ENCODE results near the gene IRGC. TPM values are rescaled to one million over a fixed set of nuclear protein-coding genes. Genes with fewer than 3 reads are reported as not detected.
A peak's percentile ranks its signal among the peaks of the same experiment; 100 is the strongest.

Gene IRGC
- total RNA-seq, 1 donor from 2014 or later: not detected

DNA sequence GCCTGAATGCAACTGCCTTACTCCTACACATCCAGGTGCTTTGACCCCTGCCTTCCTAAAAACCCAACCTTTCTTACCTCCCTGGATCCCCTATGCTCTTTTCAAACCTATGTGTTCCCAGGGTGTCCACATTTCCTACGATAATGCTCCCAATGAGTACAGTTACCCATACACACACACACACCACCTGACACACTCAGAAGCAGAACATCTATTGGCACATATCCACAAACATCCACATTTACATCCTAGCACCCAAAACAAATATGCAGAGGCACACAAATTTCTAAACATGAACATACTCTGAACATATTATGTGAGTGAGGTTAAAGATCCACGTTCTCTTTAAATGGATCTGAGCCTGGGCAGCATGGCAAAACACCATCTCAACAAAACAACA, 23.5 kb upstream of the IRGC start:
- DNase-seq: no peak

DNA sequence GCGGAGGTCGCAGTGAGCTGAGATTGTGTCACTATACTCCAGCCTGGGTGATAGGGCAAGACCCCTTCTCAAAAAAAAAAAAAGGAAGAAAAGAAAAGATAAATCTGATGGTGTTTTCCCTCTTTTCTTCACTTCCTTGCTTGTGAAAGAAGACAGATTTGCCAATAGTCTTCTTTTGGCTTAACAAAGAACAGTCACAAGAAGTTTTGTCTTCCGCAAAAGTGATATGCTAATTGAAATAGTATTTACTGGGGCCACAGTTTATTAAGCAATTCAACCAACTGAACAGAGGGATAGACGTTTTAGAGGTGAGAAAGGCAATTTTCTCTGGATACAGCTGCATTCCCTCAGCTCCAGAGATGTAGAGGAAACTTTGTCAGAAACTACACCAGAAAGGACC, 23.0 kb upstream of the IRGC start:
- no peak for DNase-seq

DNA sequence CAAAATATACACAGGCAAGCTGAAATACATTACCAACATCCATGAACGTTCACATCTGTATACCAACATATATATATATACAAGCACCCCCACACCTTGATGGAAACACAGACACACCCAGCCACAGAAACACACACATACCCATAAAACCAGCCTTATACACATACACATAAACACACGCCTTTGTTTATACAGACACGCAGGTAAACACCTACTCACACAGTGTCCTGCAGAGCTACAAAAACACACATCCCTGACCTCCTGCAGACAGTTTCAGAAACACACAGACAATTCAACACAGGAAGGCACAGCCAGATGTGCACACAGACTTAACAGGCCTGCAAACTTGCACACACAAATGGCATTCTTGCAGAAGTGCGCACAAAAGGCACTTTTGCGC, 21.3 kb upstream of the IRGC start:
- no peak for DNase-seq

DNA sequence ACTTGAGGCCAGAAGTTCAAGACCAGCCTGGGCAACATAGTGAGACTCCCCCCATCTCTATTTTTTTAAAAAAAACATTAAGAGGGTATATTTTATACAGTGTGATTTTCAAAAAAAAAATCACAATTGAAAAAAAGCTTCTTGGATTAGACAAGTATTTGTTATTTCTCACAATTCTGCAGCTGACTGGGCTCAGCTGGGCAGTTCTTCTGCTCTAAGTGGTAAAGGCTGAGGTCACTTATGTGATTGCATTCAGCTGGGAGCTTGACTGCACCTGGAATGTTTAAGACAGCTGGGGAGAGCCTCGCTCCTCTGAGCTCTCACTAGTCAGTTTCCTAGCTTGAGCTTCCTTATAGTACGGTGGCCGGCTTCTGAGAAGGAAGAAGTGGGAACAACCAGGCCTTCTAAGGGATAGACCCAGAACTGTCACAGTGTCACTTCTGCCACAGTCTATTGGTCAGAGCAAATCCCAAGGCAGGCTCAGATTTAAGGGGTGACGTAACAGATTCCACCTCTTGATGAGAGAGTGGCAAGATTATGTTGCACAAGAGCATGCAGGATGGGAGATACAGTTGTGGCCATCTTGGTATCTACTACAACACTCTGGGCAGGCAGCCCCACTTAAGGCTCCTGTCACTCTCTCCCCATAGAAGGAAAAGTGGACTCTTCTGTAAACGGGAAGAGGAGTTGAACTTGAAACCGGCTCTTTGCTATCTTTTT, 19.7 kb upstream of the IRGC start:
- DNase-seq: no peak

DNA sequence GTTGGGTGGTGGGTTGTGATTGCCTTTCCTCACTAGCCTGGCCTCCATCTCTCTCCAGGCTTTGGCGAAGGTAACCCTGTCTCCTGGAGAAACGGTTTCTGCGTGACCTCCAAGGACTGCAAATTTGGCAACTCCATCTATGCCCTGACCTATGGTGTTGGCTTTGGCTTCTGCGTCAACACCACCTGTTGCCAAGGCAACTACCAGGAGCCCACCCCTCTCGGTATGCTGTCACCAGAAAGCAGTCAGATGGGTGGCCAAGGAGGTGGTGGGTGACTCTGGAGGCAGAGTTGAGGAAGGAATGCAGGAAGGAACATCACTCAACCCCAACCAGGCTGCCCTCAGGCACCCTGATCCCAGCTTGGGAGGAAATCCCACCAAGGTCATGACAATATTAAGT, 18.6 kb upstream of the IRGC start:
- DNase-seq: no peak

DNA sequence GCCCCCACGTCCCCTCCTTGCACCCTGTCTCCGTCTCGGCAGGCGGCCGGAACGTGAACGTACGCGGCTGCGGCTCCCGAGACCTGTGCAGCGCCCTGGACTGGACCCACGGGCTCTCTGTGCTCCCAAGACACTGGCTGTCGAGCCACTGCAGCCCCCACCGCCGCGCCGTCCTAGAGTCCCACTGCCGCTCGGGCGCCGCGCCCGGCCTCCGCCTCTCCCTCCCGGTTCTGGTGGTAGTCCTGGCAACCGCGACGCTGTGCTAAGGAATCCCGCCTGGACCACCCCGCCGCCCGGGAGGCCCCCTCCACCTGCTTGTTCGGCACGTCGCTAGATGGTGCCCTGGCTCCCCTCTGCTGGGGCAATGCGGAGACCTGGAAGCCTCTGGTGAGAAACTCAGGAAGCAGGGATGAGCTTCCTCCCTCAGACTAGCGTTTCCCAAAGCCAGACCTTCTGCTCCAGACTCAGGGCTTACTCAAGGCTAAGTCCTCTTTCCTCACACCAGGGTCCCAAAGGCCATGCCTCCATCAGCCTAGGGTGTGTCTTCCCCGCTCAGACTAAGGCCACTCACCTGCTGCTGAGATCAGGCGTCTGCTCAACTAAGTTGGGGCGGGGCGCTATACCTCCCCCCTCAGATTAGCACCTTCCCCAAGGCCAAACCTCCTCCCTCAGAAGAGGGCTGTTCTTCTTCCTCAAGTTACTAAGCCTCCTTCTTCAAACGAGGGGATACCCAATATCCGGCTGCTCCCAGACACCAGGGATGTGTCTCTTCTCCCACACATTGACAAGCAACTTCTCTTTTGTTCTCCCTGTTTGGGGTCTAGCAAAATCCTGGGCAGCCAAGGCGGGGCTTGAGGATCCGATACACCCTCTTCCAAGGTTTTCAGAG, 16.1 kb upstream of the IRGC start:
- DNase-seq: peak; percentile 67

DNA sequence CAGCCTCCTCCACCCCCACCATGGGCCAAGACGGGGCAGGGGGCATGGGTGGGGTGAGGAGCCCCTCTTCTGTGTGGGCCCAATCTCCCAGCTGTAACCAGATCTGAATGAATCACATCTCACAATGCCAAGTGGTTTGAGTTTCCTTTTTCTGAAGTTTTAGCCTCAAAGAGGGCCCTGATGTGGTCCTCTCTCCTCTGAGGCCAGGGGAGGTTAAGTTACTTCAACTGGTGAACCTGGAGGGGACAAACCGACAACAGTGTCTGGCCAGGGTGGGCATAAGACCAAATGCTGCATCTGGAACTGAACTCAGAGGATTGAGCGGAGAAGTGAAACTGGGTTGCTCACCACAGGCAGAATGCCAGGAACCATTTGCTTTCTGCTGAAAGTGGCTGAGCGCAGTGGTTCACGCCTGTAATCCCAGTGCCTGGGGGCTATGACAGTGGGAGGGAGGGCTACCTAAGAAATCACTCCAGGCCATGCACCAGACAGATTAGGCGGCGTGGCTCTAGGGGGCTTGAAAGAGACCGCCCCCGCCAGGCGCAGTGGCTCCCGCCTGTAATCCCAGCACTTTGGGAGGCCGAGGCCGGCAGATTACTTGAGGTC, 15.4 kb upstream of the IRGC start:
- peak; percentile 70 for DNase-seq

DNA sequence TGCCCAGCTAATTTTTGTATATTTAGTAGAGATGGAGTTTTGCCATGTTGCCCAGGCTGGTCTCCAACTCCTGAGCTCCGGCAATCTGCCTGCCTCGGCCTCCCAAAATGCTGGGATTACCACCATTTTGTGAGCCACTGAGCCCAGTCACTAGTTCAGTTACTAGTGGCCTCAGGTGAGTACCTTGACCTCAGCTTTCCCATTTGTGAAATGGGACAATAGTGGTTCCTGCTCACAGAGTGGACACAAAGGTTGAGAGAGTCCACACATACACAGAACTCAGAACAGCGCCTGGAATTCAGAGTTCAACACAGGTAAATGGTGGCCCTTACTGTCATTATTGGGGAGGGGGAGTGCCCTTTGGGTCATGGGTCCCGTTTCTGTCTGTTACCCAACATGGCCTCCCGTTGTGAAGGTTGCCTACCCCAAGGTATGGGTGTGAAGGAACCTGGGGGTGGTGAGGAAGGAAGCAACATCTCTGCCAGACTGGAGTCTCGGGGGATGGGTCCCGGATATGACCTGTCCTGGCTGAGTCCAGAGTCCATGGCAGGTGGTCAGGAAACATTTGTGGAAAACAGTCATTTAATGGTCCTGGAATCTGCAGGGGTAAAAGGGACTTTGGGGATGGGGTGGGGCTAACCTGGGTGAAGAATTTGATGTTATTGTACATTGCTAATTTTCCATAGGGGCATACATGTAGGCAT, 11.7 kb upstream of the IRGC start:
- DNase-seq: peak; percentile 71

DNA sequence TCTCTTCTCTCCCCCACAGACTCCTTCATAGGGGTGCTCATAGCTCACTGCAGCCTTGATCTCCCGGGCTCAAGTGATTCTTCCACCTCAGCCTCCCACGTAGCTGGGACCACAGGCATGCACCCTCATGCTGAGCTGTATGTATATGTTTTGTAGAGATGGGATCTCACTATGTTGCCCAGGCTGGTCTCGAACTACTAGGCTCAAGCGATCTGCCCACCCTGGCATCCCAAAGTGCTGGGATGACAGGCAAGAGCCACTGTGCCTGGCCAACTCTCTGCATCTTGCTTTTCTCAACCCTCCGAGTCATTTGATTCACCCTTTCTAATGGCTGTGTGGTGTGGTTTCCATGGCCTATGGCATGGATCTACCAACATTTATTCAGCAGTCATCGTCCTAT, 10.1 kb upstream of the IRGC start:
- DNase-seq: no peak

DNA sequence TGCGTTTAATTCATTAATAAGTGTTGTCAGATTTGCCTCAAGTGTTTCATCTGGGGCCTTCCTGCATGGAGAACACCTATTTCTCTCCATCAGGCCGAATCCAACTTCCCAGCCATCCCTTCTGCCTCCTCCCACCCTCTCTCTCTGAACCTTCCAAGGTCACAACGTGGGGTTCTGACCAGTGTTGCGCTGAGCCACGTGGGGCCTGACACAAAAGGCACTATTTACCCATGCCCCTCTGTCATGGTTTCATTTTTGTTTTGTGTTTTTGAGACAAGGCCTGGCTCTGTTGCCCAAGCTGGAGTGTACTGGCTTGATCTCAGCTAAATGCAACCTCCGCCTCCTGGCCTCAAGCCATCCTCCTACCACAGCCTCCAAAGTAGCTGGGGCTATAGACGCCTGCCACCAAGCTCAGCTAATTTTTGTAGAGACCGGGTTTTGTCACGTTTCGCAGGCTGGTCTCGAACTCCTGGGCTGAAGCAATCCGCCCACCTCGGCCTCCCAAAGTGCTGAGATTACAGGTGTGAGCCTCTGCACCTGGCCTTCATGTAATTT, 8.6 kb upstream of the IRGC start:
- no peak for DNase-seq

DNA sequence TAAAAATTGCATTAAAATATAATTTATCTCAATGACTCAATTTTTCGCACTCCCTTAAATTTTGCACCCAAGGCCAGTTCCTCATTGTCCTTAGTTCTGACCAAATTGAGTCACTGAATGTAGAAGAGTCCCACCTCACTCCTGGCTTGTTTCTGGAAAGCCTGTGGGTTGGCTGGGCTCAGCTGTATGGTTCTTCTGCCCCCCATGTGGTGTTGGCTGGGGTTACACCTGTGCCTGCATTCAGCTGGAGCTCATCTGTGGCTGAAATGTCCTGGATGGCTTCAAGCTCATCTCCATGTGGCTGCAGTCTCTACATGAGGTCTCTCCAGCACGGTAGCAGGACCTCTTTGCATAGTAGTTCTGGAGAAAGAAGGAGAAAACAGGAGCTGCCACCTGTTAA, 7.2 kb upstream of the IRGC start:
- DNase-seq: no peak

DNA sequence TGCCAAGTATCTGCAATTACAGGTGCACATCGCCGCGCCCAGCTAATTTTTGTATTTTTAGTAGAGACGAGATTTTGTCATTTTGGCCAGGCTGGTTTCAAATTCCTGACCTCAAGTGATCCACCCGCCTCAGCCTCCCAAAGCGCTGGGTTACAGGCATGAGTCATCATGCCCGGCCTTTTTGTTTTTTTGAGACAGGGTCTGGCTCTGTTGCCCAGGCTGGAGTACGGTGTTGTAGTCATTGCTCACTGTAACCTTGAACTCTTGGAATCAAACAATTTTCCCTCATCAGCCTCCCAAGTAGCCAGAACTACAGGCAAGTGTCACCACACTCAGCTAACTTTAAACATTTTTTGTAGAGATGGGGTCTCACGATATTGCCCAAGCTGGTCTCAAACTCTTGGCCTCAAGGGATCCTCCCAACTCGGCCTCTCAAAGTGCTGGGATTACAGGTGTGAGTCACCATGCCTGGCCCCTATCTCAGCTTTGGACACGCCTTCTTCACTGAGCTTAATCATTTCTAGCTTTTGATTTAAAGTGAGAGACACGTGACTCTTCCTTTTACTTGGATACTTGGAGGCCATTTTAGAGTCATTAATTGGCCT, 4.0 kb upstream of the IRGC start:
- DNase-seq: no peak

DNA sequence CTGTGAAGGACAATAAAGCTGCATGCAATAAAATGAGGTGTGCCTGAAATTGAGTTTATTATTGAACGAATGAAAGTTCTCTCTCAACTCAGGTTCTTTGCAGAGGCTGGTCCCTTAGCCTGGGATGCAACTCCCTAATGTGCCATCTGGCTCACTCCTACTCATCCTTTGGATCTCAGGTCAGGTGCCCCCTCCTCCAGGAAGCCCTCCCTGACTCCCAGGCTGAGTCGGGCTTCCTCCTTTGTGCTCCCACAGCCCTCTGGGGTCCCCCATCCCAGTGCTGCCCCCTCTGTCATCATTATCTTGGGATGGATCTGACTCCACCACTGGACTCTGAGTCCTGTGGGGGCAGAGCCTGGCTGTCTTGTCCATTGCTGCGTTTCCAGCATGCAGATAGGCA, 2.7 kb upstream of the IRGC start:
- DNase-seq: no peak

DNA sequence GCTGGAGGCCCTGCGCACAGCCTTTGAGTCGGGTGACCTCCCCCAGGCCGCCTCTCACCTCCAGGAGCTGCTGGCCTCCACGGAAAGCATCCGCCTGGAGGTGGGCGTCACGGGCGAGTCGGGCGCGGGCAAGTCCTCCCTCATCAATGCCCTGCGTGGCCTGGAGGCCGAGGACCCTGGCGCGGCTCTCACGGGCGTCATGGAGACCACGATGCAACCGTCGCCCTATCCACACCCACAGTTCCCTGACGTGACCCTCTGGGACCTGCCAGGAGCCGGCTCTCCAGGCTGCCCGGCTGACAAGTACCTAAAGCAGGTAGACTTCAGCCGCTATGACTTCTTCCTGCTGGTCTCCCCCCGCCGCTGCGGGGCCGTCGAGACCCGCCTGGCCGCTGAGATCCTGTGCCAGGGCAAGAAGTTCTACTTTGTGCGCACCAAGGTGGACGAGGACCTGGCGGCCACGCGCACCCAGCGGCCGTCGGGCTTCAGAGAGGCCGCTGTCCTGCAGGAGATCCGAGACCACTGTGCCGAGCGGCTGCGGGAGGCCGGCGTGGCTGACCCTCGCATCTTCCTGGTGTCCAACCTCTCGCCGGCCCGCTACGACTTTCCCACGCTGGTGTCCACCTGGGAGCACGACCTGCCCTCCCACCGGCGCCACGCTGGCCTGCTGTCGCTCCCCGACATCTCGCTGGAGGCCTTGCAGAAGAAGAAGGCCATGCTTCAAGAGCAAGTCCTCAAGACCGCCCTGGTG, 2.9 kb downstream of the IRGC start:
- no peak for DNase-seq

DNA sequence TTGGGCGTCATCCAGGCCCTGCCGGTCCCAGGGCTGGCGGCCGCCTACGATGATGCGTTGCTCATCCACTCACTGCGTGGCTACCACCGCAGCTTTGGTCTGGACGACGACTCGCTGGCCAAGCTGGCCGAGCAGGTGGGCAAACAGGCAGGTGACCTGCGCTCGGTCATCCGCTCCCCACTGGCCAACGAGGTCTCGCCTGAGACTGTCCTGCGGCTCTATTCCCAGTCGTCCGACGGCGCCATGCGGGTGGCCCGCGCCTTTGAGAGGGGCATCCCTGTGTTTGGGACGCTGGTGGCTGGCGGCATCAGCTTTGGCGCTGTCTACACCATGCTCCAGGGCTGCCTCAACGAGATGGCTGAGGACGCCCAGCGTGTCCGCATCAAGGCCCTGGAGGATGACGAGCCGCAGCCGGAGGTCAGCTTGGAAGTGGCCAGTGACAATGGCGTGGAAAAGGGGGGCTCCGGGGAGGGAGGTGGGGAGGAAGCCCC, 3.5 kb downstream of the IRGC start:
- DNase-seq: no peak

DNA sequence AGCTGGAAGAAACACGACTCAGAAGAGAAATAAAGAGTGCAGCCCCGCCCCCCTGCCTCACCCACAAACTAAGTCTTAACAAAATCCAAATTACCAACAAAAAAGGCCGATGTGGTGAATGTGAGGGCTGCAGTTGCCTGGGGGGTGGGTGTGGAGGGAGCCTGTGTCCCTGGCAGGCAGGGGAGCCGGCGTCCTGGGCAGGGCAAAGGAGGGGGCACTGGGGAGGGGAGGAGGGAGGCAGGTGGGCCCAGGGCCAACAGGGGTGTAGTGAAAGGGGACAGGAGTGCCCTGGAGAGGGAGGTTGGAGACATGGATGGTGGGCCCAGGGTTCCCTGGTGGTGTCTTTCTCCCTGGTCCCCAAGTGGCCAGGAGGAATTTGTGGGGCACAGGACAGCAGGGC, 4.0 kb downstream of the IRGC start:
- DNase-seq: no peak

DNA sequence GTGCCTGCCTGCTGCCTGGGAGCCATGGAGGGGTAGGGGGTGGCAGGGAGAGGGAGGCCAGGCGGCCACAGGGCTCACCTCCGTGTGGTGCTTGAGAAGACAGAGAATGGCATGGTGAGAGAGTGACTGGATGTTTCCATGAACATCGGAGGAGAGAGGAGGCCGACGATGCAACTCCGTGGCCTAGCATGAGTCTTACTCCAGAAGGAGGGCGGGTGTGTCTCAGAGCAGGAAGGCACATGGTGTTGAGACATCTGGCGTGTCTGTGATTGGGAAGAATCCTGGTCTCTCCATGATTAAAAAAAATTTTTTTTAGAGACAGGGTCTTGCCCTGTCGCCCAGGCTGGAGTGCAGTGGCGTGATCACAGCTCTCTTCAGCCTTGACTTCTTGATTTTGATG, 5.1 kb downstream of the IRGC start:
- no peak for DNase-seq

DNA sequence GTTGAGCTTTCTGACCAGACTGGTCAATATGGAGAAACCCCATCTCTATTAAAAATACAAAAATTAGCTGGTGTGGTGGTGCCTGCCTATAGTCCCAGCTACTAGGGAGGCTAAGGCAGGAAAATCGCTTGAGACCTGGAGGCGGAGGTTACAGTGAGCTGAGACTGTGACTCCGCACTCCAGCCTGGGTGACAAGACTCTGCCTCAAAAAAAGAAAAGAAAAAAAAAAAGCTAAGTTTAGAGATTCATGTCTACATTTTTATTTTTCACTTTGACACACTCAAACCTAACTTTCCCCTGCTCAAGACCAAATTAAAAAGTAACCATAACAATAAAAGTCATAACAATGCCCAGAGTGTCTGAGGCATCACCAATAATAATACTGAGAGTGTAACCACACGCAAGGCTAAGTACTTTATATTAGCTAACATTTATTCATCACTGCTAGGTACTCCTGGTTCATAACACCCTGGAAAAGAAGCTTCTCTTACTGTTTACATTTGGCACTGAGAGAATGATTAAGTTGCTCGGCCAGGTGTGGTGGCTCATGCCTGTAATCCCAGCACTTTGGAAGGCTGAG, 5.7 kb downstream of the IRGC start:
- no peak for DNase-seq

DNA sequence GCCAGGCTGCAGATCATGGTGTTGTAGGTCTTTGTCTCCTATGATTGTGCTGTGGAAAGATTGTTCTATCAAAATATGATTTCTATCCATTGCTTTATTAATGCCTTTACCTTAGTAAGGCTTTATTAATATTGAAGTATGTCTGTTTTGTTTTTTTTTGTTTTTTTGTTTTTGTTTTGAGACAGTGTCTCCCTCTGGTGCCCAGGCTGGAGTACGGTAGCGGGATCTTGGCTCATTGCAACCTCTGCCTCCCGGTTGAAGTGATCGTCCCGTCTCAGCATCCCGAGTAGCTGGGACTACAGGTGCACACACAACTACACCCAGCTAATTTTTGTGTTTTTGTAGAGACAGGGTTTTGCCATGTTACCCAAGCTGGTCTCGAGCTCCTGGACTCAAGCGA, 7.7 kb downstream of the IRGC start:
- peak; percentile 24 for DNase-seq

DNA sequence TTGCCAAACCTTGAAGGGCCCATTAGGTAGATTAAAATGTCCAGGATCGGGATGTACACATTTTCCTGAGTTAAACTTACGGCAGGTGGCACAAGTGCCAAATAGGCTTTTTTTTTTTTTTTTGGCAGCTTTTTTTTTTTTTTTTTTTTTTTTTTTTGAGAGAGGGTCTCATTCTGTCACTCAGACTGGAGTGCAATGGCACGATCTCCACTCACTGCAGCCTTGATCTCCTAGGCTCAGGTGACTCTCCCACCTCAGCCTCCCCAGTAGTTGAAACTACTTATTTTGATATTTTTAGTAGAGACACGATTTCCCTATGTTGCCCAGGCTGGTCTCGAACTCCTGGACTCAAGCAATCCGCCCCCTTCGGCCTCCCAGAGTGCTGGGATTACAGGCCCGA, 9.0 kb downstream of the IRGC start:
- DNase-seq: no peak

DNA sequence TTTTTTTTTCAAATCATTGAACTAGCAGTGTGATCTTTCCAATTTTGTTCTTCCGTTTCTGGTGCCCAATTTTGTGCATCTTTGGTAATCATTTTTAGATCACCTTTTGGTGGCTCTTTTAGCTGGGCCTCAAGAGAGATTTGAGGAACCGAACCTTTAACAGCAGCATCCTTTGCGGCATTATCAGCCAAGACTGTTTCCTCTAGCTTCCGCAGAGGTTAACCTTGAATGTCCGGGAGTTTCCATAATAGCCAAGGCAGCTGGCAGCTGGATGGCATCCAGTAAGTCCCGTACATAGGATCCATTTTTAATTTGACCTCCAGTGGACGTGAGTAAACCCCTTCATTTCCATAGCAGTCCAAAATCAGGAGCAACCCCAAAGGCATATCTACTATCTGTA, 9.6 kb downstream of the IRGC start:
- peak; percentile 87 for DNase-seq
